HL-60 (cell line): ENCODE data around the gene IQCK.

ENCODE experiments used
- CTCF ChIP-seq: IDR thresholded peaks from one replicate; pipeline ENCODE4 v1.5.1; 2011; ENCODE audit warnings: low read length, control low read depth, inconsistent platforms; ENCODE audit not compliant: insufficient read depth
- GABPA ChIP-seq: IDR thresholded peaks from 2 replicates; pipeline ENCODE4 v1.6.1; 2012; ENCODE audit warnings: low read depth
- POLR2AphosphoS5 ChIP-seq: IDR thresholded peaks from 2 replicates; pipeline ENCODE4 v1.6.1; 2012; ENCODE audit warnings: low read depth
- REST ChIP-seq: IDR thresholded peaks from 2 replicates; pipeline ENCODE4 v1.6.1; 2012; ENCODE audit warnings: low read depth; ENCODE audit not compliant: insufficient replicate concordance
- SPI1 ChIP-seq: IDR thresholded peaks from 2 replicates; pipeline ENCODE4 v1.6.1; 2012; ENCODE audit warnings: low read depth, mild to moderate bottlenecking, borderline replicate concordance

- TF ChIP-seq CTCF = no peak
- 0 out of 2 replicates have a peak, but pooled peaks have one; percentile 51 for TF ChIP-seq POLR2AphosphoS5
- peak; percentile 87 for TF ChIP-seq SPI1
- TF ChIP-seq REST = no peak
- TF ChIP-seq GABPA = no peak
These were observed 86.7 kb downstream of the IQCK start for GRCh38 chr16:19804538-19805323.
